Left lung (tissue), 10 donors: ENCODE measurements around the gene TET2. TPM values are rescaled to one million over a fixed set of nuclear protein-coding genes. Genes with fewer than 3 reads are reported as not detected.

Experiments
- ATAC-seq: fragments of 200-7000 bp; cut with Tn5 transposase; one replicate; pipeline ENCODE4 v1.9.1; 2020; ENCODE audit warnings: moderate library complexity
- DNase-seq, 4 donors: peaks; one replicate each; pipeline ENCODE4 v3.0.0-alpha.2; 2013 to 2020
- H3K27ac ChIP-seq, 2 donors: fragments of 200-600 bp; sonication (generic) in 1 of 2; one replicate each; pipeline versions ENCODE4 v1.5.0 to v1.8.0; 2020 to 2021
- H3K27me3 ChIP-seq, 2 donors: fragments of 200-600 bp; sonication (generic) in 1 of 2; one replicate each; pipeline versions ENCODE4 v1.5.0 to v1.8.0; 2020 to 2021
- H3K36me3 ChIP-seq, 2 donors: fragments of 200-600 bp; sonication (generic) in 1 of 2; one replicate each; pipeline versions ENCODE4 v1.5.0 to v1.8.0; 2020 to 2021
- H3K4me1 ChIP-seq, 2 donors: fragments of 200-600 bp; one replicate each; pipeline ENCODE4 v1.8.0; 2021
- H3K4me3 ChIP-seq, 2 donors: fragments of 200-600 bp; sonication (generic) in 1 of 2; one replicate each; pipeline versions ENCODE4 v1.5.0 to v1.8.0; 2020 to 2021; ENCODE audit warnings: mild to moderate bottlenecking in 1 of 2
- H3K9me3 ChIP-seq, 2 donors: fragments of 200-600 bp; sonication (generic) in 1 of 2; one replicate each; pipeline versions ENCODE4 v1.5.0 to v1.8.0; 2020 to 2021
- intact Hi-C, 2 donors: fragments of 100-400 bp; cut with DNase I; formaldehyde crosslinking; loops; one replicate each; pipeline versions ENCODE4 v1.11.2 to v1.14.2; 2022
- polyA plus RNA-seq, 6 donors: library from polyadenylated mRNA; unstranded; fragments of 120-200 nt; gene quantifications; one replicate each; pipeline ENCODE4 v1.2.1, GENCODE V29; 2013; ENCODE audit not compliant: insufficient read length in 6 of 6
- total RNA-seq, 2 donors: library from RNA; stranded (reverse); fragmentation: NEBNext Ultra II Directional; extraction: Animal tissue kit (Norgen Biotek cat#: 25700); gene quantifications; one replicate each; pipeline ENCODE4 v1.2.1, GENCODE V29; 2021
- TF ChIP-seq, protein P1 (sequence below), 2 donors: fragments of 200-600 bp; sonication (generic) in 1 of 2; IDR thresholded peaks; one replicate each; pipeline versions ENCODE4 v1.5.0 to v1.8.0; 2021; ENCODE audit warnings: antibody characterized with exemption in 2 of 2
- donor health status: DM: no; HTN: yes; CAD: no.
- donor health status: DM: no; HTN: no; CAD: no.

The TET2 gene
- total and polyA plus RNA-seq, 8 donors, result 19.1 to 48.4 (median 41.5) TPM

DNA sequence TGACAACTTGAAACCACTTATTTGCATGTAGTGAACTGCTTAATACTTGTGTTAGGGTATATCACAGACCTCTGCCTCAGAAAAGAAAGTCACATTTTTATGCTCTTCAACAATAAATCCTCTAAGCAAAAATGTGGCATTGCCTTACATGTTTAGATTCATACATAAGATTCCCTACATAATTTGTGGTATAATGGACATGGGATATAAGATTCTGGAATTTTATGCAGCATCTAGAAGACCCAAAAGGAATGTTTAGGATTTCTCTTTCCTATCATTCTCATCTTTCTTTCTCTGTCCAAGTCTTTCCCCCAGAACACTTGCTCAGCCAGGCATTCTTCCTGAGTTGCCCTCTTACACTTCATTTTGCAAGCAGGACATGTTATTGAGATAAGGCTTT lies 37.7 kb upstream of the TET2 start:
- Histone ChIP-seq H3K4me3 (no peak overlapping the region), H3K36me3 (no peaks in the 10 kb centered on the region), H3K9me3 (no peaks in the 10 kb centered on the region), H3K27me3 (no peaks in the 10 kb centered on the region), H3K4me1 (peaks cover 0 to 14% of the 10 kb centered on the region in 2 donors), H3K27ac (no peak overlapping the region)
- DNase-seq, result no peak
- intact Hi-C loops, result no loop called here
- TF ChIP-seq, protein P1, sequence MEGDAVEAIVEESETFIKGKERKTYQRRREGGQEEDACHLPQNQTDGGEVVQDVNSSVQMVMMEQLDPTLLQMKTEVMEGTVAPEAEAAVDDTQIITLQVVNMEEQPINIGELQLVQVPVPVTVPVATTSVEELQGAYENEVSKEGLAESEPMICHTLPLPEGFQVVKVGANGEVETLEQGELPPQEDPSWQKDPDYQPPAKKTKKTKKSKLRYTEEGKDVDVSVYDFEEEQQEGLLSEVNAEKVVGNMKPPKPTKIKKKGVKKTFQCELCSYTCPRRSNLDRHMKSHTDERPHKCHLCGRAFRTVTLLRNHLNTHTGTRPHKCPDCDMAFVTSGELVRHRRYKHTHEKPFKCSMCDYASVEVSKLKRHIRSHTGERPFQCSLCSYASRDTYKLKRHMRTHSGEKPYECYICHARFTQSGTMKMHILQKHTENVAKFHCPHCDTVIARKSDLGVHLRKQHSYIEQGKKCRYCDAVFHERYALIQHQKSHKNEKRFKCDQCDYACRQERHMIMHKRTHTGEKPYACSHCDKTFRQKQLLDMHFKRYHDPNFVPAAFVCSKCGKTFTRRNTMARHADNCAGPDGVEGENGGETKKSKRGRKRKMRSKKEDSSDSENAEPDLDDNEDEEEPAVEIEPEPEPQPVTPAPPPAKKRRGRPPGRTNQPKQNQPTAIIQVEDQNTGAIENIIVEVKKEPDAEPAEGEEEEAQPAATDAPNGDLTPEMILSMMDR (IDR thresholded peaks at IDR 0.05), result no peak
- ATAC-seq, result no peak

DNA sequence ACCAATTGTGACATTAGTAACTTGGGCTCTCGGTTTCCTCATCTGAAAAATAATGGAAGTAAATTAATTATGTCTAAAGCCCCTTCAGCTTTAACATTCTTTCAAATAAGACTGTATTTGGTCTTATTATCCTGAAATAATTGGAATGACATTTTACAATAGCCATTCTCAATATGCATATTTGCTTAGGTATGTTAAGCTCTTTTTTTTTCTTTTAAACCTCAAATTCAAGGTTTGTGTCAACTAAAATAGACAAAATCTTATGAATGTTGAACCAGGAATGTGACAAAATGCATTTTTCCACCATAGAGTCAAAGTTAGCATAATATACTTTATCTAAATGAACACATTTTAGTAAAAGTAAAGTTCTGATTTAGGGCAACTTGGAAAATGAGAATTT lies 34.4 kb upstream of the TET2 start:
- Histone ChIP-seq H3K36me3 (no peaks in the 10 kb centered on the region), H3K27ac (no peak overlapping the region), H3K4me1 (peaks cover 0 to 19% of the 10 kb centered on the region in 2 donors), H3K27me3 (no peaks in the 10 kb centered on the region), H3K9me3 (no peaks in the 10 kb centered on the region), H3K4me3 (no peak overlapping the region)
- TF ChIP-seq, protein P1 (IDR thresholded peaks at IDR 0.05), result no peak
- intact Hi-C loops, result no loop called here
- DNase-seq (no peak), ATAC-seq (no peak)

DNA sequence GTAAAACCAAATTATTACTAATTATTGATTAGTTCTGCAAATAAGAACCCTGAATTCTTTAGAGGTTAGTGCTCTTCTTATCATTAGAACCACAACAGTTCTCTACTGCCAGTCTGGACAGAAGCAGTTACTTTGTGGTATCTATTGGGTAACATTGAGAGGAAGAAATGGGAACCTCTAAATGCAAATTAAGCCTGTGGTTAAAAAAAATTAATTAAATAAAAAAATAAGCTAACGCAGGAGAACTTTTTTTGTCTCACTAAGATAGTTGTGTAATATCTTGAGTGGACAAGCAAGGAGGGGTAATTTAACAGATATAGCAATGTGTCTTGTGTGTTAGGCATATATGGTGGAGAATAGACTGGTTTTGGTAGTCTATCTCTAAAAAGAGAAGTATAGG lies 32.9 kb upstream of the TET2 start:
- TF ChIP-seq, protein P1 (IDR thresholded peaks at IDR 0.05), result no peak
- ATAC-seq (peak; percentile 66), DNase-seq (no peak)
- H3K4me3 ChIP-seq, result no peak overlapping the region
- H3K9me3 ChIP-seq, result no peaks in the 10 kb centered on the region
- intact Hi-C loops, result no loop called here
- no peaks in the 10 kb centered on the region for H3K36me3 ChIP-seq
- peaks cover 0 to 13% of the 10 kb centered on the region in 2 donors for H3K4me1 ChIP-seq
- no peaks in the 10 kb centered on the region for H3K27me3 ChIP-seq
- peak overlapping the region in 1 of 2 donors; percentile 9 for H3K27ac ChIP-seq

DNA sequence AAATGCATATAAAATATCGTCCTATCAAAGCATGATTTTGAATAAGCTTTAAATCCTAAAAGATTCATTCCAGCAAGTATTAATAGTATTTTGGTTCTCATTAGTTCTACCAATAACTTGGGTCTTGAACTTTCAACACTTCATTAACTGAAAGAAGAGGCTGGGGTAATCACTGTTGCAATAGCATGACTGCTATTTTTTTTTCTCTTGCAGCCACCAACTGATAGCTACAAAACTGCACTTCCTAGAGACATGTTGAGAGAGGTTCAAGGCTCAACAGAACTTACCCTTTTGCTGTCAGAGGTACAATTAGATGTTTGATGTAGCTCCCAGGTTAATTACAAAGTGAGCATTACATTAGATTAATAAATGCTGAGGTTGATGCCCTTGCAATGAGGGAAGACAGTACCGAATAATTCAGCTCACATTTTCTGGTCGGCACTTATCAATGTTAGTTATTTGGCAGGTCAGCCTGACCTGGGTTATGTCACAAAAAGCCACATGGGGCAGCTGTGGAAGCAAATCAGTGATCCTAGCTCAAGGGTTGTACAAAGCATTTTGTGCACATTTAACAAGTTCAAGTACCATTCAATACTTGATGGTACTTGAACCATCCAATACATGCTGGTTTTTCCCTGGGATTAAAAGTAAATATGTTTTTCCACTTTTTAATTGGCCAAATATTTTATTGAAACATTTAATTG lies 29.9 kb upstream of the TET2 start:
- Histone ChIP-seq H3K27me3 (no peaks in the 10 kb centered on the region), H3K36me3 (no peaks in the 10 kb centered on the region), H3K4me3 (no peak overlapping the region), H3K27ac (no peak overlapping the region), H3K9me3 (no peaks in the 10 kb centered on the region), H3K4me1 (peaks cover 0 to 24% of the 10 kb centered on the region in 2 donors)
- intact Hi-C loops, result no loop called here
- TF ChIP-seq, protein P1 (IDR thresholded peaks at IDR 0.05), result no peak
- ATAC-seq, result peak; percentile 87
- DNase-seq, result no peak

DNA sequence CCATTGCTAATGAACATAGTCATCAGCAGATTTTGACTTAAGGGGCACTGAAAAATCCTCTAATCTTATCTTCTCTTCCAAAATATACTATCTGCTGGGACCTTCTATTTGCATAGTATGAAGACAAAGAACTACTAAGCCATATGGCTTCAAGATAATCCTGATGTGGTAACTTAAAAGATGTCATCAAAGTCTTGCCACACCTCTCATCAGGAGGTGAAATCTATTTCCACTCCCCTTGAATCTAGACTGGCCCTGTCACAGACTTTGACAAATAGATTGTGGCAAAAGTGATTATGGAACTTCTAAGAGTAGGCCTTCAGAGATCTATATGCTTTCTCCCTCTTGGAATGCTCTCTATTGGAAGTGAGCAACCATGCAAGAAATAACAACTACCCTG lies 27.3 kb upstream of the TET2 start:
- Histone ChIP-seq H3K27ac (no peak overlapping the region), H3K9me3 (no peaks in the 10 kb centered on the region), H3K4me3 (no peak overlapping the region), H3K4me1 (peaks cover 0 to 16% of the 10 kb centered on the region in 2 donors), H3K36me3 (no peaks in the 10 kb centered on the region), H3K27me3 (no peaks in the 10 kb centered on the region)
- DNase-seq, result no peak
- intact Hi-C loops, result no loop called here
- TF ChIP-seq, protein P1 (IDR thresholded peaks at IDR 0.05), result no peak
- ATAC-seq, result no peak
